H1 (cell line): ENCODE measurements around the gene GNAI2. TPM values are rescaled to one million over a fixed set of nuclear protein-coding genes. Genes with fewer than 3 reads are reported as not detected.

Experiments
- BRCA1 ChIP-seq: IDR thresholded peaks from 2 replicates; pipeline ENCODE4 v1.6.1; 2012; ENCODE audit warnings: low read depth, low read length, improper control_type of control experiment
- CEBPB ChIP-seq: IDR thresholded peaks from 2 replicates; pipeline ENCODE4 v1.6.1; 2012; ENCODE audit warnings: low read depth, low read length
- EGR1 ChIP-seq: IDR thresholded peaks from 2 replicates; pipeline ENCODE4 v1.6.1; 2011; ENCODE audit warnings: low read depth, low read length, borderline replicate concordance
- RFX5 ChIP-seq: IDR thresholded peaks from 2 replicates; pipeline ENCODE4 v1.6.1; 2011; ENCODE audit warnings: low read depth, low read length, improper control_type of control experiment, borderline replicate concordance
- SIX5 ChIP-seq: IDR thresholded peaks from 2 replicates; pipeline ENCODE4 v1.6.1; 2011; ENCODE audit warnings: mild to moderate bottlenecking, low read depth, low read length
- TBP ChIP-seq: IDR thresholded peaks from 2 replicates; pipeline ENCODE4 v1.6.1; 2011; ENCODE audit warnings: low read depth, low read length, improper control_type of control experiment
- polyA plus RNA-seq, 7 experiments: library from polyadenylated mRNA; depleted of rRNA in 3 of 7; stranded (reverse) in 5 of 7; unstranded in 2 of 7; fragments of >200 nt in 5 of 7; fragments of 200-250 nt in 2 of 7; gene quantifications; 1 replicate in 5 of 7; 2 replicates in 1 of 7; 4 replicates in 1 of 7; pipeline versions ENCODE4 v1.2.1 to v1.2.3, GENCODE V29; 2011 to 2013; ENCODE audit warnings: missing spikeins in 2 of 7, mixed read lengths in 2 of 7
- total RNA-seq: library from RNA; stranded (reverse); fragmentation: NEBNext Ultra II Directional; extraction: Animal tissue kit (Norgen Biotek cat#: 25700); gene quantifications from 2 replicates; pipeline ENCODE4 v1.2.1, GENCODE V29; 2021
- TF ChIP-seq, protein P1 (sequence below): IDR thresholded peaks from 2 replicates; pipeline ENCODE4 v1.6.1; 2012; ENCODE audit warnings: low read length, inconsistent platforms
- TF ChIP-seq, protein P2 (sequence below): fragments of 300-600 bp; sonication (generic); IDR thresholded peaks from 2 replicates; pipeline ENCODE4 v1.7.1; 2012; ENCODE audit warnings: low read length, moderate library complexity, mild to moderate bottlenecking, inconsistent platforms; ENCODE audit not compliant: insufficient replicate concordance

Gene GNAI2
- total and polyA plus RNA-seq, 2 of the 8 experiments (the other 6 are each of a cell fraction or from before 2014, with no cell fraction given) = 168 to 539 TPM

DNA sequence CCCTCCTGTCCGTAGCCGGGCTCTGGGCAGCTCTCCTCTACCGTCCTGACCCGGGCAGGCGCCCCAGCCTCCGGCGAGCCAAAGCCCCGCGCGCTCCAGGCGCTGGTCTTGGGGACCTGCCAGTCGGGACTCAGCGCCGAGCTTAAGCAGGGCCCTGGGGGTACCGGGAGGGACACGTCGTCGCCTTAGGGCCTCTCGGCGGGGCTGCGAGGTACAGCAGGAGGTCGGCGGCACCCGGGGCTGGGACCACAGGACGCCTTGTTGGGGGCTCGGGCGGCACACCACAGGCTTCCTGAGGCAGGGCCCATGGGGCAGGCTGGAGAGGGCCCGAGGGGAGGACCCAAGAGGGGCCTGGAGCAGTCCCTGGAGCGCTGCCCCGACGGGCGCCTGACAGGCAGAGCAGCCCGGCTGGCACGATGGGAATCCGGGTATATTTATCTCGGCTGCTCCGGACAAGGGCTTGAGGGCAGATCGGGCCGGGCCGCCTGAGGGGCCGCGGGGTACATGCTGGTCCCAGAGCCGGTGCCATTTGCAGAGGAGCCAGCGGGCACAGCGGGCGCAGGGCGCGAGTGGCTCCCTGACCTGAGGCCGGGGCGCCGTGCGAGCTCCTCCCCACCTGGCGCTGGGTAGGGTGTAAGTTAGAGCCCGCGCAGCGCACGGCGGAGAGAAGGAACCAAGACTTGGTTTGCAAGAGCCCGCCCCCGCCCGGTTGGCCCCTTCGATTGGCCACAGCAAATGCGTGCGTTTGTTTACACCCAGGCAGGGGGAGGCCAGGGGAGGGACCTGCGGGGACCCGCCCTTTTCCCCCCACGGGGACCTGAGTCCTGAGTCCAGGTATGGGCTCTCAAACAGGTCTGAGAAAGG, 30.4 kb upstream of the GNAI2 start (continued):
- peak; percentile 50; the same call in 1 of the 2 replicates for TF ChIP-seq EGR1
- no peak for TF ChIP-seq BRCA1
- TF ChIP-seq CEBPB = no peak
- no peak for TF ChIP-seq SIX5
- TF ChIP-seq, protein P1, sequence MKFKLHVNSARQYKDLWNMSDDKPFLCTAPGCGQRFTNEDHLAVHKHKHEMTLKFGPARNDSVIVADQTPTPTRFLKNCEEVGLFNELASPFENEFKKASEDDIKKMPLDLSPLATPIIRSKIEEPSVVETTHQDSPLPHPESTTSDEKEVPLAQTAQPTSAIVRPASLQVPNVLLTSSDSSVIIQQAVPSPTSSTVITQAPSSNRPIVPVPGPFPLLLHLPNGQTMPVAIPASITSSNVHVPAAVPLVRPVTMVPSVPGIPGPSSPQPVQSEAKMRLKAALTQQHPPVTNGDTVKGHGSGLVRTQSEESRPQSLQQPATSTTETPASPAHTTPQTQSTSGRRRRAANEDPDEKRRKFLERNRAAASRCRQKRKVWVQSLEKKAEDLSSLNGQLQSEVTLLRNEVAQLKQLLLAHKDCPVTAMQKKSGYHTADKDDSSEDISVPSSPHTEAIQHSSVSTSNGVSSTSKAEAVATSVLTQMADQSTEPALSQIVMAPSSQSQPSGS = no peak
- no peak for TF ChIP-seq RFX5
- TF ChIP-seq, protein P2, sequence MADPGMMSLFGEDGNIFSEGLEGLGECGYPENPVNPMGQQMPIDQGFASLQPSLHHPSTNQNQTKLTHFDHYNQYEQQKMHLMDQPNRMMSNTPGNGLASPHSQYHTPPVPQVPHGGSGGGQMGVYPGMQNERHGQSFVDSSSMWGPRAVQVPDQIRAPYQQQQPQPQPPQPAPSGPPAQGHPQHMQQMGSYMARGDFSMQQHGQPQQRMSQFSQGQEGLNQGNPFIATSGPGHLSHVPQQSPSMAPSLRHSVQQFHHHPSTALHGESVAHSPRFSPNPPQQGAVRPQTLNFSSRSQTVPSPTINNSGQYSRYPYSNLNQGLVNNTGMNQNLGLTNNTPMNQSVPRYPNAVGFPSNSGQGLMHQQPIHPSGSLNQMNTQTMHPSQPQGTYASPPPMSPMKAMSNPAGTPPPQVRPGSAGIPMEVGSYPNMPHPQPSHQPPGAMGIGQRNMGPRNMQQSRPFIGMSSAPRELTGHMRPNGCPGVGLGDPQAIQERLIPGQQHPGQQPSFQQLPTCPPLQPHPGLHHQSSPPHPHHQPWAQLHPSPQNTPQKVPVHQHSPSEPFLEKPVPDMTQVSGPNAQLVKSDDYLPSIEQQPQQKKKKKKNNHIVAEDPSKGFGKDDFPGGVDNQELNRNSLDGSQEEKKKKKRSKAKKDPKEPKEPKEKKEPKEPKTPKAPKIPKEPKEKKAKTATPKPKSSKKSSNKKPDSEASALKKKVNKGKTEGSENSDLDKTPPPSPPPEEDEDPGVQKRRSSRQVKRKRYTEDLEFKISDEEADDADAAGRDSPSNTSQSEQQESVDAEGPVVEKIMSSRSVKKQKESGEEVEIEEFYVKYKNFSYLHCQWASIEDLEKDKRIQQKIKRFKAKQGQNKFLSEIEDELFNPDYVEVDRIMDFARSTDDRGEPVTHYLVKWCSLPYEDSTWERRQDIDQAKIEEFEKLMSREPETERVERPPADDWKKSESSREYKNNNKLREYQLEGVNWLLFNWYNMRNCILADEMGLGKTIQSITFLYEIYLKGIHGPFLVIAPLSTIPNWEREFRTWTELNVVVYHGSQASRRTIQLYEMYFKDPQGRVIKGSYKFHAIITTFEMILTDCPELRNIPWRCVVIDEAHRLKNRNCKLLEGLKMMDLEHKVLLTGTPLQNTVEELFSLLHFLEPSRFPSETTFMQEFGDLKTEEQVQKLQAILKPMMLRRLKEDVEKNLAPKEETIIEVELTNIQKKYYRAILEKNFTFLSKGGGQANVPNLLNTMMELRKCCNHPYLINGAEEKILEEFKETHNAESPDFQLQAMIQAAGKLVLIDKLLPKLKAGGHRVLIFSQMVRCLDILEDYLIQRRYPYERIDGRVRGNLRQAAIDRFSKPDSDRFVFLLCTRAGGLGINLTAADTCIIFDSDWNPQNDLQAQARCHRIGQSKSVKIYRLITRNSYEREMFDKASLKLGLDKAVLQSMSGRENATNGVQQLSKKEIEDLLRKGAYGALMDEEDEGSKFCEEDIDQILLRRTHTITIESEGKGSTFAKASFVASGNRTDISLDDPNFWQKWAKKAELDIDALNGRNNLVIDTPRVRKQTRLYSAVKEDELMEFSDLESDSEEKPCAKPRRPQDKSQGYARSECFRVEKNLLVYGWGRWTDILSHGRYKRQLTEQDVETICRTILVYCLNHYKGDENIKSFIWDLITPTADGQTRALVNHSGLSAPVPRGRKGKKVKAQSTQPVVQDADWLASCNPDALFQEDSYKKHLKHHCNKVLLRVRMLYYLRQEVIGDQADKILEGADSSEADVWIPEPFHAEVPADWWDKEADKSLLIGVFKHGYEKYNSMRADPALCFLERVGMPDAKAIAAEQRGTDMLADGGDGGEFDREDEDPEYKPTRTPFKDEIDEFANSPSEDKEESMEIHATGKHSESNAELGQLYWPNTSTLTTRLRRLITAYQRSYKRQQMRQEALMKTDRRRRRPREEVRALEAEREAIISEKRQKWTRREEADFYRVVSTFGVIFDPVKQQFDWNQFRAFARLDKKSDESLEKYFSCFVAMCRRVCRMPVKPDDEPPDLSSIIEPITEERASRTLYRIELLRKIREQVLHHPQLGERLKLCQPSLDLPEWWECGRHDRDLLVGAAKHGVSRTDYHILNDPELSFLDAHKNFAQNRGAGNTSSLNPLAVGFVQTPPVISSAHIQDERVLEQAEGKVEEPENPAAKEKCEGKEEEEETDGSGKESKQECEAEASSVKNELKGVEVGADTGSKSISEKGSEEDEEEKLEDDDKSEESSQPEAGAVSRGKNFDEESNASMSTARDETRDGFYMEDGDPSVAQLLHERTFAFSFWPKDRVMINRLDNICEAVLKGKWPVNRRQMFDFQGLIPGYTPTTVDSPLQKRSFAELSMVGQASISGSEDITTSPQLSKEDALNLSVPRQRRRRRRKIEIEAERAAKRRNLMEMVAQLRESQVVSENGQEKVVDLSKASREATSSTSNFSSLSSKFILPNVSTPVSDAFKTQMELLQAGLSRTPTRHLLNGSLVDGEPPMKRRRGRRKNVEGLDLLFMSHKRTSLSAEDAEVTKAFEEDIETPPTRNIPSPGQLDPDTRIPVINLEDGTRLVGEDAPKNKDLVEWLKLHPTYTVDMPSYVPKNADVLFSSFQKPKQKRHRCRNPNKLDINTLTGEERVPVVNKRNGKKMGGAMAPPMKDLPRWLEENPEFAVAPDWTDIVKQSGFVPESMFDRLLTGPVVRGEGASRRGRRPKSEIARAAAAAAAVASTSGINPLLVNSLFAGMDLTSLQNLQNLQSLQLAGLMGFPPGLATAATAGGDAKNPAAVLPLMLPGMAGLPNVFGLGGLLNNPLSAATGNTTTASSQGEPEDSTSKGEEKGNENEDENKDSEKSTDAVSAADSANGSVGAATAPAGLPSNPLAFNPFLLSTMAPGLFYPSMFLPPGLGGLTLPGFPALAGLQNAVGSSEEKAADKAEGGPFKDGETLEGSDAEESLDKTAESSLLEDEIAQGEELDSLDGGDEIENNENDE = no peak
- no peak for TF ChIP-seq TBP
